Karpas-422 (cell line): Measurements from ENCODE around the gene PUS7. TPM values are rescaled to one million over a fixed set of nuclear protein-coding genes. Genes with fewer than 3 reads are reported as not detected.

Source experiments
- DNase-seq: peaks from one replicate; pipeline ENCODE4 v3.0.0-alpha.2; 2015
- H2AFZ ChIP-seq: fragments of 200-600 bp; sonication (generic); 2 replicates; pipeline ENCODE4 v1.6.1; 2014; ENCODE audit warnings: antibody characterized with exemption, low read length, mixed read lengths
- H3K27ac ChIP-seq: fragments of 200-600 bp; sonication (generic); 2 replicates; pipeline ENCODE4 v1.5.1; 2014; ENCODE audit warnings: mild to moderate bottlenecking, low read length, moderate library complexity
- H3K27me3 ChIP-seq: fragments of 200-600 bp; sonication (generic); 2 replicates; pipeline ENCODE4 v1.6.1; 2014; ENCODE audit warnings: low read length, mixed read lengths
- H3K36me3 ChIP-seq: fragments of 200-600 bp; sonication (generic); 2 replicates; pipeline ENCODE4 v1.6.1; 2014; ENCODE audit warnings: low read length, mixed read lengths; ENCODE audit not compliant: insufficient read depth
- H3K4me1 ChIP-seq: fragments of 200-600 bp; sonication (generic); 2 replicates; pipeline ENCODE4 v1.6.1; 2014; ENCODE audit warnings: mild to moderate bottlenecking, low read length, mixed read lengths
- H3K4me2 ChIP-seq: fragments of 200-600 bp; sonication (generic); 2 replicates; pipeline ENCODE4 v1.6.1; 2014; ENCODE audit warnings: low read length, low read depth, mild to moderate bottlenecking; ENCODE audit not compliant: poor library complexity, severe bottlenecking
- H3K4me3 ChIP-seq: fragments of 200-600 bp; sonication (generic); 2 replicates; pipeline ENCODE4 v1.5.1; 2014; ENCODE audit warnings: mild to moderate bottlenecking, antibody characterized with exemption, low read length, mixed read lengths
- H3K79me2 ChIP-seq: fragments of 200-600 bp; sonication (generic); 2 replicates; pipeline ENCODE4 v1.6.1; 2014; ENCODE audit warnings: mild to moderate bottlenecking, low read length, mixed read lengths
- H3K9ac ChIP-seq: fragments of 200-600 bp; sonication (generic); 2 replicates; pipeline ENCODE4 v1.6.0; 2014; ENCODE audit warnings: low read length
- H3K9me2 ChIP-seq: fragments of 200-600 bp; sonication (generic), shearing (Covaris generic); replicated peaks from 2 replicates; pipeline ENCODE4 v1.6.0; 2014; ENCODE audit warnings: mild to moderate bottlenecking, low read length, moderate library complexity; ENCODE audit not compliant: insufficient read depth
- H3K9me3 ChIP-seq: fragments of 300-700, 200-600 bp; sonication (generic); 2 replicates; pipeline ENCODE4 v1.6.1; 2014; ENCODE audit warnings: low read length, mixed read lengths
- H4K20me1 ChIP-seq: fragments of 200-600 bp; sonication (generic); 2 replicates; pipeline ENCODE4 v1.6.1; 2014; ENCODE audit warnings: mild to moderate bottlenecking, antibody characterized with exemption, low read length, low read depth; ENCODE audit not compliant: insufficient read depth
- total RNA-seq: library from RNA; depleted of rRNA; stranded (reverse); fragments of >200 nt; shearing (Covaris generic); gene quantifications from 2 replicates; pipeline ENCODE4 v1.2.3, GENCODE V29; 2014; ENCODE audit warnings: low replicate concordance

PUS7 gene
- total RNA-seq, 1 experiment from 2014 or later: 22.0 TPM

- no peaks in the 10 kb centered on the region for H3K27me3 ChIP-seq
- no peak overlapping the region for H3K4me2 ChIP-seq
- H3K36me3 ChIP-seq: peaks cover 38% of the 10 kb centered on the region; the same call in 1 of the 2 replicates
- no peak overlapping the region for H3K4me3 ChIP-seq
- no peak overlapping the region for H2AFZ ChIP-seq
- no peaks in the 10 kb centered on the region for H3K9me3 ChIP-seq
- H4K20me1 ChIP-seq: no peaks in the 10 kb centered on the region
- no peak for DNase-seq
- peaks cover 3% of the 10 kb centered on the region; the same call in 1 of the 2 replicates for H3K79me2 ChIP-seq
- H3K9ac ChIP-seq: no peak overlapping the region
- H3K4me1 ChIP-seq: no peaks in the 10 kb centered on the region
- no peaks in the 10 kb centered on the region for H3K9me2 ChIP-seq
- H3K27ac ChIP-seq: no peak overlapping the region
These were observed 28.7 kb downstream of the PUS7 start for GRCh38 chr7:105493196-105493922.

- no peak overlapping the region for H3K9ac ChIP-seq
- no peak overlapping the region for H3K27ac ChIP-seq
- H3K79me2 ChIP-seq: peaks cover 3% of the 10 kb centered on the region; the same call in 1 of the 2 replicates
- H3K9me2 ChIP-seq: no peaks in the 10 kb centered on the region
- H3K27me3 ChIP-seq: no peaks in the 10 kb centered on the region
- DNase-seq: no peak
- no peaks in the 10 kb centered on the region for H3K4me1 ChIP-seq
- no peaks in the 10 kb centered on the region for H4K20me1 ChIP-seq
- peaks cover 37% of the 10 kb centered on the region; the same call in 1 of the 2 replicates for H3K36me3 ChIP-seq
- H3K9me3 ChIP-seq: no peaks in the 10 kb centered on the region
- H3K4me2 ChIP-seq: no peak overlapping the region
- H3K4me3 ChIP-seq: no peak overlapping the region
- no peak overlapping the region for H2AFZ ChIP-seq
These were observed 32.7 kb downstream of the PUS7 start for GRCh38 chr7:105489409-105489808.

- H3K79me2 ChIP-seq: peaks cover 3% of the 10 kb centered on the region; the same call in 1 of the 2 replicates
- H2AFZ ChIP-seq: no peak overlapping the region
- no peaks in the 10 kb centered on the region for H3K9me2 ChIP-seq
- H3K27ac ChIP-seq: no peak overlapping the region
- no peak overlapping the region for H3K4me2 ChIP-seq
- H3K4me1 ChIP-seq: no peaks in the 10 kb centered on the region
- H4K20me1 ChIP-seq: no peaks in the 10 kb centered on the region
- H3K36me3 ChIP-seq: peaks cover 31% of the 10 kb centered on the region; the same call in 1 of the 2 replicates
- DNase-seq: no peak
- no peaks in the 10 kb centered on the region for H3K27me3 ChIP-seq
- no peak overlapping the region for H3K4me3 ChIP-seq
- H3K9ac ChIP-seq: no peak overlapping the region
- H3K9me3 ChIP-seq: no peaks in the 10 kb centered on the region
These were observed 34.2 kb downstream of the PUS7 start for GRCh38 chr7:105487579-105488571.

- H3K9me2 ChIP-seq: no peaks in the 10 kb centered on the region
- no peaks in the 10 kb centered on the region for H3K4me1 ChIP-seq
- no peaks in the 10 kb centered on the region for H3K27me3 ChIP-seq
- no peak overlapping the region for H3K4me2 ChIP-seq
- H2AFZ ChIP-seq: no peak overlapping the region
- no peaks in the 10 kb centered on the region for H3K79me2 ChIP-seq
- no peaks in the 10 kb centered on the region for H4K20me1 ChIP-seq
- no peak overlapping the region for H3K9ac ChIP-seq
- H3K4me3 ChIP-seq: no peak overlapping the region
- H3K36me3 ChIP-seq: peaks cover 37% of the 10 kb centered on the region
- no peaks in the 10 kb centered on the region for H3K9me3 ChIP-seq
- no peak for DNase-seq
- no peak overlapping the region for H3K27ac ChIP-seq
These were observed 41.1 kb downstream of the PUS7 start for GRCh38 chr7:105480931-105481330.

GRCh38 chr7:105478606-105479005 lies 43.5 kb downstream of the PUS7 start:
- Histone ChIP-seq H3K79me2 (no peaks in the 10 kb centered on the region), H3K27me3 (no peaks in the 10 kb centered on the region), H3K9ac (no peak overlapping the region), H2AFZ (no peak overlapping the region), H4K20me1 (no peaks in the 10 kb centered on the region), H3K4me2 (no peak overlapping the region), H3K4me3 (no peak overlapping the region), H3K4me1 (no peaks in the 10 kb centered on the region), H3K9me3 (no peaks in the 10 kb centered on the region), H3K27ac (no peak overlapping the region), H3K36me3 (peaks cover 31% of the 10 kb centered on the region), H3K9me2 (no peaks in the 10 kb centered on the region)
- no peak for DNase-seq

GRCh38 chr7:105477908-105478307 lies 44.2 kb downstream of the PUS7 start:
- H3K27me3 ChIP-seq: no peaks in the 10 kb centered on the region
- H3K9ac ChIP-seq: no peak overlapping the region
- H3K4me1 ChIP-seq: no peaks in the 10 kb centered on the region
- no peak overlapping the region for H3K27ac ChIP-seq
- no peaks in the 10 kb centered on the region for H3K9me2 ChIP-seq
- H2AFZ ChIP-seq: no peak overlapping the region
- no peaks in the 10 kb centered on the region for H4K20me1 ChIP-seq
- DNase-seq: no peak
- H3K9me3 ChIP-seq: no peaks in the 10 kb centered on the region
- H3K4me3 ChIP-seq: no peak overlapping the region
- H3K4me2 ChIP-seq: no peak overlapping the region
- H3K36me3 ChIP-seq: peaks cover 31% of the 10 kb centered on the region
- no peaks in the 10 kb centered on the region for H3K79me2 ChIP-seq

- Histone ChIP-seq H3K4me3 (no peak overlapping the region), H3K79me2 (no peaks in the 10 kb centered on the region), H3K27me3 (no peaks in the 10 kb centered on the region), H4K20me1 (no peaks in the 10 kb centered on the region), H3K4me1 (no peaks in the 10 kb centered on the region), H2AFZ (no peak overlapping the region), H3K27ac (no peak overlapping the region), H3K9me3 (no peaks in the 10 kb centered on the region), H3K4me2 (no peak overlapping the region), H3K9me2 (no peaks in the 10 kb centered on the region), H3K9ac (no peak overlapping the region), H3K36me3 (peaks cover 28% of the 10 kb centered on the region; the same call in 1 of the 2 replicates)
- DNase-seq: no peak
These were observed 48.0 kb downstream of the PUS7 start for GRCh38 chr7:105474045-105474444.

GRCh38 chr7:105473163-105473562 lies 48.9 kb downstream of the PUS7 start:
- H3K9me3 ChIP-seq: no peaks in the 10 kb centered on the region
- H3K4me2 ChIP-seq: no peak overlapping the region
- H3K27me3 ChIP-seq: no peaks in the 10 kb centered on the region
- H4K20me1 ChIP-seq: no peaks in the 10 kb centered on the region
- H3K27ac ChIP-seq: no peak overlapping the region
- no peak overlapping the region for H3K4me3 ChIP-seq
- H3K4me1 ChIP-seq: no peaks in the 10 kb centered on the region
- H3K9ac ChIP-seq: no peak overlapping the region
- H2AFZ ChIP-seq: no peak overlapping the region
- no peak for DNase-seq
- H3K36me3 ChIP-seq: peaks cover 19% of the 10 kb centered on the region; the same call in 1 of the 2 replicates
- H3K9me2 ChIP-seq: no peaks in the 10 kb centered on the region
- H3K79me2 ChIP-seq: no peaks in the 10 kb centered on the region
